K562 treated with DMSO at 1 percent for 12 hours (cell line): ENCODE data around the gene OR51E2. TPM values are rescaled to one million over a fixed set of nuclear protein-coding genes. Genes with fewer than 3 reads are reported as not detected.

Experiments used
- total RNA-seq: library from RNA; unstranded; fragments of 300-600 nt; gene quantifications from 2 replicates; pipeline ENCODE4 v1.2.3, GENCODE V29; 2022; ENCODE audit not compliant: insufficient read depth

The OR51E2 gene, protein sequence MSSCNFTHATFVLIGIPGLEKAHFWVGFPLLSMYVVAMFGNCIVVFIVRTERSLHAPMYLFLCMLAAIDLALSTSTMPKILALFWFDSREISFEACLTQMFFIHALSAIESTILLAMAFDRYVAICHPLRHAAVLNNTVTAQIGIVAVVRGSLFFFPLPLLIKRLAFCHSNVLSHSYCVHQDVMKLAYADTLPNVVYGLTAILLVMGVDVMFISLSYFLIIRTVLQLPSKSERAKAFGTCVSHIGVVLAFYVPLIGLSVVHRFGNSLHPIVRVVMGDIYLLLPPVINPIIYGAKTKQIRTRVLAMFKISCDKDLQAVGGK
- total RNA-seq, result not detected in 2 replicates

DNA sequence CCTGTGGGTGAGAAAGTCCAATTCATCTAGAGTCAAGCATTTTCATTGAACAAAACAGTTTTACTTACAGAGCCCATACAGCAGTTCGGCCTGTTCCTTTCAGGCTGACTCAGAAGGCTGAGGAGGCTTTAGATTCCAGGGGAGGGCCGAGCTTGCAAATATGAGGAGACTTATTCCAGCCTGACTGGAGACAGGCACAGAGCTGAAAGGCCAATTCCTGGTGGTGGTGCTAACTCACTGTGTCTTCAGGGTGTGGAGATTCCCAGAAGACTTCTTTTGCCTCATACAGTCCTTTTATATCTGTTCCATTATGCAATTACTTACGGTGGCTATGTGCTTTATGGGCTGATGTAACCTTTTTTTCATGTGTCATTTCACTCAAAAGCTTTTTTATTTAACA lies at the start of gene OR51E2:
Gene OR51E2, minus strand, starts transcription at position 269 of the 400 bp plus-strand sequence. CDS start 15,142 bp downstream, outside the sequence.

DNA sequence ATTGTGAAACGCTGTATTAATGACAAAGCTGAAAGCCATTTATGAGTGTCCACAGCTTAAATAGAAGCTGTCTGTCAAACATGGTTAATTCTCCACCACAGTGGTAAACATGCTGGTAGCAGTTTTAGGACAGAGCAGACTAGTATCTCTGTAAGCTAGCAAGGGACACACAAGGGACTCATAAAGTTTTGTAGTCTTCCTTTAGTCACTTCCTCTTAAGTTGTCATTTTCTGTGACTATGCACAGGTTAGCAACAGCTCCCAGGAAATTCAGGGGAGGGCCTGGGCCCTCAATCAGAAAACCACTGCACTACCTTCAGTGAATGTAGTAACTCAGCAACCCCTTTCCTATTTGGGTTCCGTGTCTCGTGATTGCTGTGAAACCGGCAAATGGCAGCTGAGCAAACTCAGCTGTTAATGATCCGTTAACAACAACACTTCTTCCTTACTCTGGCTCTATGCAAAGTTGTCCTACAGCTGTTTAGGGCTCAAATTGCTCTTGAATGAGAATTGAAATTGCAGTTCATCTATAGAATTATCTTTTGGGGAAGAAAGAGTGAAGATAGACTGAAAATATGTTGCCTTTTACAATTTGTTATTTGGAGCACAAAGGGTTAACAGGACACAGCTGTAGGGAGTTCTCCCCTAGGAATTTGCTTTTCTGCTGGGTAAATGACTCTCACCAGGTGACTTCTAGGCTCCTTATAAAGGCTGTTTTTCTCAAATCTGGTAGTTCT lies 6.6 kb upstream of the OR51E2 start, which contains the start of gene MMP26:
Gene MMP26, plus strand, starts transcription at position 731 of the 736 bp plus-strand sequence.

DNA sequence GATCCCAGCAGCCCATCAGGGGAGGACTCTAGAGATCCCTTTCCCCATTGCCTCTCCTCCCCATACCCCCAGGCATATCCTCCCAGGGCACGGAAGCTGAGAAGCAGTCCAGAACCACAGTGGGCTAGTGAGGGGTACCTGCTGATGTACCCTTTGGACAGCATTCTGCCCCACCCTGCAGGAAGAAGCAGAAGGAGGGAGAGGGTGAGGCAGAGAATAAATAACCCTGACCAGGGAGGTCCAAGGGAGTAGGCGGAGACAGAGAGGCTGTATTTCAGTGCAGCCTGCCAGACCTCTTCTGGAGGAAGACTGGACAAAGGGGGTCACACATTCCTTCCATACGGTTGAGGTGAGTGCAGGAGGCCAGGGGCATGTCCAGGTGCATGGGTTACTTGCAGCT lies 54.0 kb downstream of the OR51E2 start, which contains the start of gene OR51E1:
Gene OR51E1, plus strand, starts transcription at position 301 of the 400 bp plus-strand sequence. CDS start 8,545 bp downstream, outside the sequence.

DNA sequence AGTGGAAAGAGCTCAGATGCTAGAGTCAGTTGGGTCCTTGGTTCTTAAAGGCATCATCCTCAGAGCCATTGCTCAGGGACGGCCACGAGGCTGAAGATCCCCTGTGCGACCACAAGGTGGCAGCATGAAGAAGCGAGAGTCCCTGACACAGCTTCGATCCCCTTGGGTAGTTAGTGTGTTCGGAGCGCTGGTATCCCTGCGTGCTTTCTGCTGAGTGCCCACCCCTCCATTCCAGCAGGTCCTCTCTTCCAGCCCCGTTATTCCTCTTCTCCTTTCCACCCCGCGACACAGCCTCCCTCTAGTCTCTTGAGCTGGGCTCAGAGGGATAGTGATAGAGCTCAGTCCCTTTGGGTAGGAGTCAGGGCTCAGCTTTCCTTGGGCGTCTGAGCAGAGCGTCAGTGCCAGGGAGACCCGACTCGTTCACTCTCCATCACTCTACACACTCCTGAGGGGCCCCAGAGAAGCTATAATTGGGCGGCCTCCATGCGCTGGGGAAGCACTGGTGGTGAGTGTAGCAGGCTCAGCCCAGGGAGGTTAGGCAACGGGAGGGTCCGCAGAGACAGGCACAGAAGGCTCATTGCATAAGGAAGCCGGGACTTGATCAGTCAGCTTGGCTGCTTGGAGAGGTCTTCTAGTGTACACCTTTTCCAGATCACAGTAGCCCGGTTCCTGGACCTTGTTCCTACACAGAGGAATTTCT lies 60.5 kb downstream of the OR51E2 start, which contains the start of gene OR51D1:
Gene OR51D1, plus strand, starts transcription at position 516 of the 700 bp plus-strand sequence. CDS start 2,314 bp downstream, outside the sequence.

Other genes with a start within 250 kb of the OR51E2 start
- gene OR52K2, start 248.6 kb downstream of the OR51E2 start, total RNA-seq, result not detected in 2 replicates
- not detected in 2 replicates for gene OR52K1, start 215.2 kb downstream of the OR51E2 start, total RNA-seq
- not detected in 2 replicates for gene OR52M1, start 152.7 kb downstream of the OR51E2 start, total RNA-seq
- not detected in 2 replicates for gene OR52I2, start 116.1 kb downstream of the OR51E2 start, total RNA-seq
- gene OR52I1, start 103.8 kb downstream of the OR51E2 start, total RNA-seq, result not detected in 2 replicates
- 6.3 and 16.5 TPM in 2 replicates for gene TRIM68, start 89.6 kb downstream of the OR51E2 start, total RNA-seq
- not detected in 2 replicates for gene OR51D1, start 60.4 kb downstream of the OR51E2 start, total RNA-seq
- not detected in 2 replicates for gene OR51E1, start 53.9 kb downstream of the OR51E2 start, total RNA-seq
- not detected in 2 replicates for gene MMP26, start 6.9 kb upstream of the OR51E2 start, total RNA-seq
- gene OR51F1, start 72.1 kb upstream of the OR51E2 start, total RNA-seq, result not detected in 2 replicates
- gene OR52R1, start 106.5 kb upstream of the OR51E2 start, total RNA-seq, result not detected in 2 replicates
- not detected in 2 replicates for gene OR51F2, start 123.5 kb upstream of the OR51E2 start, total RNA-seq
- gene OR51S1, start 151.4 kb upstream of the OR51E2 start, total RNA-seq, result not detected in 2 replicates
- not detected in 2 replicates for gene OR51T1, start 184.0 kb upstream of the OR51E2 start, total RNA-seq
- gene OR51A7, start 205.9 kb upstream of the OR51E2 start, total RNA-seq, result not detected in 2 replicates
- gene OR51G2, start 221.5 kb upstream of the OR51E2 start, total RNA-seq, result not detected in 2 replicates
- not detected in 2 replicates for gene OR51G1, start 226.5 kb upstream of the OR51E2 start, total RNA-seq
- gene OR51A4, start 249.8 kb upstream of the OR51E2 start, total RNA-seq, result not detected in 2 replicates